A673 (cell line): ENCODE data around the gene PRPF38A. TPM values are rescaled to one million over a fixed set of nuclear protein-coding genes. Genes with fewer than 3 reads are reported as not detected.

Experiments
- BruUV-seq: library from RNA; stranded (reverse); fragments of 400-500 nt; replicated peaks from 2 replicates; lab custom pipeline; 2021; lab: Mats Ljungman, UMichigan
- CTCF ChIA-PET: fragments of 300-600 bp; sonication (Branson Sonifier 250); formaldehyde crosslinking; loops from one replicate; lab custom pipeline; 2022; ENCODE audit warnings: antibody characterized with exemption; lab: Charles Lee
- POLR2A ChIA-PET: fragments of 300-600 bp; sonication (Branson Sonifier 250); formaldehyde crosslinking; loops from one replicate; lab custom pipeline; 2022; ENCODE audit warnings: antibody characterized with exemption; ENCODE audit not compliant: low non-redundant PET; lab: Charles Lee
- DNase-seq: peaks from one replicate; pipeline ENCODE4 v3.0.0-alpha.2; 2015; ENCODE audit warnings: low spot score
- H3K27ac ChIP-seq: fragments of 200-600 bp; sonication (generic); 2 replicates; pipeline ENCODE4 v1.5.1; 2016; ENCODE audit warnings: mixed run types, low read depth, mild to moderate bottlenecking, mixed read lengths, antibody characterized with exemption, low read length; ENCODE audit not compliant: poor library complexity, severe bottlenecking
- H3K27me3 ChIP-seq: fragments of 200-600 bp; sonication (generic); replicated peaks from 2 replicates; pipeline ENCODE4 v1.6.1; 2017; ENCODE audit warnings: mixed run types, low read depth, mild to moderate bottlenecking, mixed read lengths, antibody characterized with exemption, low read length; ENCODE audit not compliant: insufficient read depth, poor library complexity
- H3K36me3 ChIP-seq: fragments of 200-600 bp; sonication (generic); 2 replicates; pipeline ENCODE4 v1.6.1; 2016; ENCODE audit warnings: mixed run types, mild to moderate bottlenecking, mixed read lengths, antibody characterized with exemption, low read length; ENCODE audit not compliant: insufficient read depth, poor library complexity, severe bottlenecking
- H3K4me1 ChIP-seq: fragments of 200-600 bp; sonication (generic); 2 replicates; pipeline ENCODE4 v1.6.1; 2017; ENCODE audit warnings: mixed run types, mild to moderate bottlenecking, mixed read lengths, antibody characterized with exemption, low read length; ENCODE audit not compliant: insufficient read depth, poor library complexity, severe bottlenecking
- H3K4me3 ChIP-seq: fragments of 200-600 bp; sonication (generic); 2 replicates; pipeline ENCODE4 v1.5.1; 2016; ENCODE audit warnings: low read depth, mixed run types, mild to moderate bottlenecking, mixed read lengths, low read length; ENCODE audit not compliant: poor library complexity, severe bottlenecking
- H3K9me3 ChIP-seq: fragments of 200-600 bp; sonication (generic); 2 replicates; pipeline ENCODE4 v1.6.1; 2016; ENCODE audit warnings: mixed run types, low read depth, mild to moderate bottlenecking, mixed read lengths, antibody characterized with exemption, low read length; ENCODE audit not compliant: poor library complexity, severe bottlenecking
- EZH2 ChIP-seq: fragments of 200-600 bp; sonication (generic); IDR thresholded peaks from 2 replicates; pipeline ENCODE4 v1.6.1; 2017; ENCODE audit warnings: borderline replicate concordance, low read depth, mild to moderate bottlenecking, mixed read lengths, antibody characterized with exemption, low read length; ENCODE audit not compliant: poor library complexity, severe bottlenecking
- intact Hi-C: fragments of 100-400 bp; cut with micrococcal nuclease; formaldehyde crosslinking; loops from one replicate; pipeline ENCODE4 v1.10.0; 2022; ENCODE audit not compliant: unreplicated experiment
- total RNA-seq: library from RNA; stranded (reverse); gene quantifications from 2 replicates; pipeline ENCODE4 v1.2.3, GENCODE V29; 2021
- TF ChIP-seq, protein P1 (sequence below): fragments of 300-800, 200-600 bp; sonication (generic); conservative IDR thresholded peaks from 2 replicates; pipeline ENCODE4 v1.5.1; 2017; ENCODE audit warnings: low read depth, mild to moderate bottlenecking, antibody characterized with exemption, low read length, moderate library complexity, mixed read lengths

PRPF38A gene
- total RNA-seq, 1 experiment from 2014 or later = 95.7 TPM

GRCh38 chr1:52359676-52360594, 44.5 kb upstream of the PRPF38A start:
- Histone ChIP-seq H3K27me3 (no peaks in the 10 kb centered on the region), H3K4me3 (no peak overlapping the region), H3K9me3 (no peaks in the 10 kb centered on the region), H3K27ac (no peak overlapping the region), H3K36me3 (peaks cover 77% of the 10 kb centered on the region), H3K4me1 (peaks cover 8% of the 10 kb centered on the region)
- DNase-seq = no peak
- intact Hi-C loops = loop anchor here (10.0 kb wide), 1 partner anchor 325 kb away; no protein-coding TSS in a partner anchor
- BruUV-seq = no TSS peak
- ChIA-PET POLR2A (interaction anchor here (0.6 kb wide), 1 partner anchor 177 kb away, joined by 6 read pairs; no protein-coding TSS in a partner anchor), CTCF (no interaction called here)
- TF ChIP-seq, protein P1, sequence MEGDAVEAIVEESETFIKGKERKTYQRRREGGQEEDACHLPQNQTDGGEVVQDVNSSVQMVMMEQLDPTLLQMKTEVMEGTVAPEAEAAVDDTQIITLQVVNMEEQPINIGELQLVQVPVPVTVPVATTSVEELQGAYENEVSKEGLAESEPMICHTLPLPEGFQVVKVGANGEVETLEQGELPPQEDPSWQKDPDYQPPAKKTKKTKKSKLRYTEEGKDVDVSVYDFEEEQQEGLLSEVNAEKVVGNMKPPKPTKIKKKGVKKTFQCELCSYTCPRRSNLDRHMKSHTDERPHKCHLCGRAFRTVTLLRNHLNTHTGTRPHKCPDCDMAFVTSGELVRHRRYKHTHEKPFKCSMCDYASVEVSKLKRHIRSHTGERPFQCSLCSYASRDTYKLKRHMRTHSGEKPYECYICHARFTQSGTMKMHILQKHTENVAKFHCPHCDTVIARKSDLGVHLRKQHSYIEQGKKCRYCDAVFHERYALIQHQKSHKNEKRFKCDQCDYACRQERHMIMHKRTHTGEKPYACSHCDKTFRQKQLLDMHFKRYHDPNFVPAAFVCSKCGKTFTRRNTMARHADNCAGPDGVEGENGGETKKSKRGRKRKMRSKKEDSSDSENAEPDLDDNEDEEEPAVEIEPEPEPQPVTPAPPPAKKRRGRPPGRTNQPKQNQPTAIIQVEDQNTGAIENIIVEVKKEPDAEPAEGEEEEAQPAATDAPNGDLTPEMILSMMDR = no peak
- TF ChIP-seq EZH2 = no peak

DNA sequence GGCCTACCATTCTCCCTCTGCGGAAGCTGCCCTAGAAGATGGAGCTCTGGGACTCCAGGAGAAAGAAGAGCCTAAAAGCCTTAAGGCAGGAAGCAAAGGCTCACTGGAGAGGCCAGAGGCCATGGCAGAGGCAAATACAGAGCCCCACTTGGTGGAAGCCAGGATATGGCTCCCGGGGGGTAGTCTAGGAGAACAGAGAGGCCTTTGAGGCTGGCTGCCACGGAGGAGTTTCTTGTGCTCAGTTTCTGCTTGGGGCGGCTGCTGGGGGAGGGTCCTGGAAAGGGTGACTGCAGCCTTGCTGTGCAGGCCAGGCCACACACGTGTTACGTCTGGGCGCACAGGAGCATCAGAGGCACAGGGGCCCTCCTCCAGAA, 43.8 kb upstream of the PRPF38A start:
- intact Hi-C loops = loop anchor here (10.0 kb wide), 1 partner anchor 324 kb away; no protein-coding TSS in a partner anchor
- TF ChIP-seq, protein P1 = no peak
- TF ChIP-seq EZH2 = no peak
- POLR2A ChIA-PET = interaction anchor here (0.6 kb wide), 1 partner anchor 178 kb away, joined by 6 read pairs; no protein-coding TSS in a partner anchor
- CTCF ChIA-PET = no interaction called here
- no peak for DNase-seq
- Histone ChIP-seq H3K4me1 (peaks cover 12% of the 10 kb centered on the region), H3K4me3 (no peak overlapping the region), H3K9me3 (no peaks in the 10 kb centered on the region), H3K27me3 (no peaks in the 10 kb centered on the region), H3K27ac (no peak overlapping the region), H3K36me3 (peaks cover 70% of the 10 kb centered on the region)
- BruUV-seq = no TSS peak

- H3K4me1 ChIP-seq = peaks cover 12% of the 10 kb centered on the region
- BruUV-seq = no TSS peak
- H3K4me3 ChIP-seq = peak overlapping the region; percentile 92
- TF ChIP-seq, protein P1 = peak; percentile 35
- TF ChIP-seq EZH2 = no peak
- peak; percentile 14 for DNase-seq
- no peaks in the 10 kb centered on the region for H3K9me3 ChIP-seq
- POLR2A ChIA-PET = no interaction called here
- peaks cover 33% of the 10 kb centered on the region for H3K36me3 ChIP-seq
- intact Hi-C loops = loop anchor here (10.0 kb wide), 1 partner anchor 320 kb away; no protein-coding TSS in a partner anchor
- H3K27me3 ChIP-seq = no peaks in the 10 kb centered on the region
- peak overlapping the region; percentile 91 for H3K27ac ChIP-seq
- CTCF ChIA-PET = no interaction called here
Measured at GRCh38 chr1:52364235-52364839, 40.1 kb upstream of the PRPF38A start.
